Neural cell (in vitro differentiated cells): ENCODE results near the gene XIAP.

Experiments
- EP300 ChIP-seq: fragments of 450-650 bp; conservative IDR thresholded peaks from 2 replicates; pipeline ENCODE4 v1.6.1; 2014; ENCODE audit warnings: antibody characterized with exemption, mild to moderate bottlenecking, moderate library complexity; ENCODE audit not compliant: poor library complexity, severe bottlenecking
- EZH2 ChIP-seq: fragments of 200-600, 300-800 bp; shearing (Covaris generic), sonication (generic); IDR thresholded peaks from 2 replicates; pipeline ENCODE4 v1.6.1; 2014; ENCODE audit warnings: antibody characterized with exemption, low read length, borderline replicate concordance, mild to moderate bottlenecking; ENCODE audit not compliant: insufficient read depth, poor library complexity, severe bottlenecking
- MXI1 ChIP-seq: fragments of 450-650 bp; conservative IDR thresholded peaks from 2 replicates; pipeline ENCODE4 v1.6.1; 2014; ENCODE audit warnings: antibody characterized with exemption, mild to moderate bottlenecking; ENCODE audit not compliant: poor library complexity, severe bottlenecking
- POLR2AphosphoS5 ChIP-seq: IDR thresholded peaks from 2 replicates; pipeline ENCODE4 v1.6.1; 2012
- RAD21 ChIP-seq: fragments of 450-650 bp; conservative IDR thresholded peaks from 2 replicates; pipeline ENCODE4 v1.6.1; 2014; ENCODE audit warnings: antibody characterized with exemption, mild to moderate bottlenecking, moderate library complexity
- SMC3 ChIP-seq: fragments of 450-650 bp; conservative IDR thresholded peaks from 2 replicates; pipeline ENCODE4 v1.6.1; 2014; ENCODE audit warnings: antibody characterized with exemption, mild to moderate bottlenecking, moderate library complexity; ENCODE audit not compliant: poor library complexity
- TAF1 ChIP-seq: IDR thresholded peaks from 2 replicates; pipeline ENCODE4 v1.6.1; 2012; ENCODE audit warnings: low read depth
- TF ChIP-seq, protein P1 (sequence below): fragments of 450-650 bp; IDR thresholded peaks from 2 replicates; pipeline ENCODE4 v1.5.1; 2014; ENCODE audit warnings: antibody characterized with exemption, mild to moderate bottlenecking, moderate library complexity; ENCODE audit not compliant: poor library complexity, severe bottlenecking
- TF ChIP-seq, protein P2 (sequence below): IDR thresholded peaks from 2 replicates; pipeline ENCODE4 v1.6.1; 2012; ENCODE audit warnings: borderline replicate concordance

DNA sequence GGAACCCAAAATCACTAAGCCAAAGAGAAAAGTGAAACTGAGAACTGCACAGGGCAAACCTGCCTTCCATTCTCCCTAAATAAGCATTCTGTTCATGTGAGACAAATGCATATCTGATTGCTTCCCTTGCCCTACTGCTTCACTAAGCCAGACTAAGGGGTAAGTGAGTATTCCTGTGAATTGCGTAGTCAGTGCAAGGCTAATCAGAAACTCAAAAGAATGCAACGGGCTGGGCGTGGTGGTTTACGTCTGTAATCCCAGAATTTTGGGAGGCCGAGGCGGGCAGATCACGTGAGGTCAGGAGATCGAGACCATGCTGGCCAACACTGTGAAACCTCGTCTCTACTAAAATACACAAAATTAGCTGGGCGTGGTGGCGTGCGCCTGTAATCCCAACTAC is 10.8 kb upstream of the XIAP start:
- TF ChIP-seq, protein P1, sequence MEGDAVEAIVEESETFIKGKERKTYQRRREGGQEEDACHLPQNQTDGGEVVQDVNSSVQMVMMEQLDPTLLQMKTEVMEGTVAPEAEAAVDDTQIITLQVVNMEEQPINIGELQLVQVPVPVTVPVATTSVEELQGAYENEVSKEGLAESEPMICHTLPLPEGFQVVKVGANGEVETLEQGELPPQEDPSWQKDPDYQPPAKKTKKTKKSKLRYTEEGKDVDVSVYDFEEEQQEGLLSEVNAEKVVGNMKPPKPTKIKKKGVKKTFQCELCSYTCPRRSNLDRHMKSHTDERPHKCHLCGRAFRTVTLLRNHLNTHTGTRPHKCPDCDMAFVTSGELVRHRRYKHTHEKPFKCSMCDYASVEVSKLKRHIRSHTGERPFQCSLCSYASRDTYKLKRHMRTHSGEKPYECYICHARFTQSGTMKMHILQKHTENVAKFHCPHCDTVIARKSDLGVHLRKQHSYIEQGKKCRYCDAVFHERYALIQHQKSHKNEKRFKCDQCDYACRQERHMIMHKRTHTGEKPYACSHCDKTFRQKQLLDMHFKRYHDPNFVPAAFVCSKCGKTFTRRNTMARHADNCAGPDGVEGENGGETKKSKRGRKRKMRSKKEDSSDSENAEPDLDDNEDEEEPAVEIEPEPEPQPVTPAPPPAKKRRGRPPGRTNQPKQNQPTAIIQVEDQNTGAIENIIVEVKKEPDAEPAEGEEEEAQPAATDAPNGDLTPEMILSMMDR = no peak
- TF ChIP-seq RAD21 (no peak), TAF1 (no peak), POLR2AphosphoS5 (no peak), EZH2 (no peak), EP300 (no peak), MXI1 (no peak), SMC3 (no peak)
- TF ChIP-seq, protein P2, sequence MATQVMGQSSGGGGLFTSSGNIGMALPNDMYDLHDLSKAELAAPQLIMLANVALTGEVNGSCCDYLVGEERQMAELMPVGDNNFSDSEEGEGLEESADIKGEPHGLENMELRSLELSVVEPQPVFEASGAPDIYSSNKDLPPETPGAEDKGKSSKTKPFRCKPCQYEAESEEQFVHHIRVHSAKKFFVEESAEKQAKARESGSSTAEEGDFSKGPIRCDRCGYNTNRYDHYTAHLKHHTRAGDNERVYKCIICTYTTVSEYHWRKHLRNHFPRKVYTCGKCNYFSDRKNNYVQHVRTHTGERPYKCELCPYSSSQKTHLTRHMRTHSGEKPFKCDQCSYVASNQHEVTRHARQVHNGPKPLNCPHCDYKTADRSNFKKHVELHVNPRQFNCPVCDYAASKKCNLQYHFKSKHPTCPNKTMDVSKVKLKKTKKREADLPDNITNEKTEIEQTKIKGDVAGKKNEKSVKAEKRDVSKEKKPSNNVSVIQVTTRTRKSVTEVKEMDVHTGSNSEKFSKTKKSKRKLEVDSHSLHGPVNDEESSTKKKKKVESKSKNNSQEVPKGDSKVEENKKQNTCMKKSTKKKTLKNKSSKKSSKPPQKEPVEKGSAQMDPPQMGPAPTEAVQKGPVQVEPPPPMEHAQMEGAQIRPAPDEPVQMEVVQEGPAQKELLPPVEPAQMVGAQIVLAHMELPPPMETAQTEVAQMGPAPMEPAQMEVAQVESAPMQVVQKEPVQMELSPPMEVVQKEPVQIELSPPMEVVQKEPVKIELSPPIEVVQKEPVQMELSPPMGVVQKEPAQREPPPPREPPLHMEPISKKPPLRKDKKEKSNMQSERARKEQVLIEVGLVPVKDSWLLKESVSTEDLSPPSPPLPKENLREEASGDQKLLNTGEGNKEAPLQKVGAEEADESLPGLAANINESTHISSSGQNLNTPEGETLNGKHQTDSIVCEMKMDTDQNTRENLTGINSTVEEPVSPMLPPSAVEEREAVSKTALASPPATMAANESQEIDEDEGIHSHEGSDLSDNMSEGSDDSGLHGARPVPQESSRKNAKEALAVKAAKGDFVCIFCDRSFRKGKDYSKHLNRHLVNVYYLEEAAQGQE = no peak
